HEK293 (cell line): ENCODE data around the gene MYH3.

Source experiments
- ZBTB7A ChIP-seq: fragments of 450-650 bp; formaldehyde crosslinking; IDR thresholded peaks from 2 replicates; pipeline ENCODE4 v1.5.1; 2016; ENCODE audit warnings: low read depth, missing biosample characterization, missing genetic modification characterization
- TF ChIP-seq, protein P1 (sequence below): fragments of 450-650 bp; formaldehyde crosslinking; IDR thresholded peaks from 2 replicates; pipeline ENCODE4 v1.5.1; 2016; ENCODE audit warnings: missing biosample characterization, missing genetic modification characterization

DNA sequence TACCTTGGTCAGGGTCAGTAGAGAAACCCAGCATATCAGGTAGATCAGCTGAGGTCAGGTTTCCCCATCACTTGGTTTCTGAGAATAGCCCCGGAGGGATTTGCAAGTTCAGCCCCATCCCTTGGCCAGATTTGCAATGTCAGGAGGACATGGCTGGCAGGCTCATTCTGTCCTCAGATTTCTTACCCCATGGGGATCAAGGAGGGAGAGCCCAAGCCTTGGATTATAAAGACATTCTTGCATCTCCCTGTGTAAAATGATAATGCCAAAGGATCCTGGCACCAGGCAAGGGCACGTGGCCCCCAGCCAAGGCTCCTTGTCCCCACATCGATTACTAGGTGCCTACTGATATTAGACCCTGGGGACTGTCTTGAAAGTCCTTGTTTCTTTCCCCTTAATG lies 53.2 kb downstream of the MYH3 start:
- TF ChIP-seq, protein P1, sequence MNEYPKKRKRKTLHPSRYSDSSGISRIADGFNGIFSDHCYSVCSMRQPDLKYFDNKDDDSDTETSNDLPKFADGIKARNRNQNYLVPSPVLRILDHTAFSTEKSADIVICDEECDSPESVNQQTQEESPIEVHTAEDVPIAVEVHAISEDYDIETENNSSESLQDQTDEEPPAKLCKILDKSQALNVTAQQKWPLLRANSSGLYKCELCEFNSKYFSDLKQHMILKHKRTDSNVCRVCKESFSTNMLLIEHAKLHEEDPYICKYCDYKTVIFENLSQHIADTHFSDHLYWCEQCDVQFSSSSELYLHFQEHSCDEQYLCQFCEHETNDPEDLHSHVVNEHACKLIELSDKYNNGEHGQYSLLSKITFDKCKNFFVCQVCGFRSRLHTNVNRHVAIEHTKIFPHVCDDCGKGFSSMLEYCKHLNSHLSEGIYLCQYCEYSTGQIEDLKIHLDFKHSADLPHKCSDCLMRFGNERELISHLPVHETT (tag by site-specific recombination), result no peak
- TF ChIP-seq ZBTB7A (tag by site-specific recombination), result no peak
